GM04504 (cell line): Measurements from ENCODE around the gene CDRT4.

Experiments
- DNase-seq: peaks from one replicate; pipeline ENCODE4 v3.0.0-alpha.2; 2012; ENCODE audit warnings: low read depth

CDRT4 gene

DNA sequence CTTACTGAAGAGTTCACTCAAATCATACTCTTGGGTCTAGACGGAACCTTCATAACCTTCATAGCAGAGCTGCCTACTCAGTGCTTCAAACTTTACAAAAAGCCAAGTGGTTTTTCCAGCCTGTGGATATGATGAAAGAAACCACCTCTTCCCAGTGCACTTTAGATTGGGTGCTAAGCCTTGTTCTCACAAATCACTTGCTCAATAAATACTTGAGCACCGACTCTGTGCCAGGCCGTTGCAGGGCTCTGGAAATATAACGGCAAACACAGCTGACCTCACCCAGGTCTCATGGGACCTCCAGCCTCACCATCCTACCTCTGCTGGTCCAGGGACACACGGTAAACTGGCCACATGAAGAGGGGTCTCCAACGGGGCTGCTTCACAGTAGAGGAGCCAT lies 35.7 kb downstream of the CDRT4 start:
- no peak for DNase-seq

DNA sequence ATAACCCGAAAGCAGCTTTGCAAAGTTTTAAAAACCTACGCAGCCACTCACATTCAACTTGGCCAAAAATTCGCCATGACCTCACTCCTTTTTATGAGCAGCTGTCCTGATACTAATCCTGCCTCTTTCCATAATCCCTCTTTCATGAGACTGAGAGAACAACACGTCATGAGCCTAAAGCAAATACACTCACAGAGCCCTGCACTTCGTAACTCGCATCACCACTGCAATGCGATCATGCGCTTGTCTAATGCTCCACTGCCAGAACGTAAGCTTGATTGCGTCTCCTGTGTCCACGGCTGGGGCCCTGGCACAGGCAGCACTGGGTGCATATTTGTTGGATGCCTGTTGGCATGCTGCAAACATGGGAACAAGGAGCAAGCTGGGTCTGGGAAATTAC lies 36.2 kb downstream of the CDRT4 start:
- DNase-seq = no peak

DNA sequence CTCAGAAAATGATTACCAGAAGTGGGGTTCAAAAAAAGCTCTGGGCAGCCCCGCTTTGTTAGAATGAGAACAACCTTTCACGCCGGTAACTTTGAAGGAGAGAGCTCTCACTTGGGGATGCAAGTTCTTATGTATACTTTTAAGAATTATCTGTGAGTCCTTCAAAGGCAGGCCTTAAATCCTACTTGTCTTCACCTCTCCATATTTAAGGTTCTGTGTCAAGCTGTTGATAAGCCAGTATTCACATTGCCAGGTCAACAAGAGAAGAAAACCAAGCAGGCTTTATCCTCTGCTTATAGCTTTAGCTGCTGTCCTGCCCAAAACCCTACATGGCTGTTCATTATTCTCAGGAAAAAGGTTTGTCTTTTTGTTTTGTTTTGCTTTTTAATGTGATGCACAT lies 42.9 kb downstream of the CDRT4 start:
- no peak for DNase-seq

- no peak for DNase-seq
These were observed 44.9 kb downstream of the CDRT4 start for GRCh38 chr17:15422392-15422965.

GRCh38 chr17:15418781-15419180 lies 48.6 kb downstream of the CDRT4 start:
- DNase-seq = no peak

DNA sequence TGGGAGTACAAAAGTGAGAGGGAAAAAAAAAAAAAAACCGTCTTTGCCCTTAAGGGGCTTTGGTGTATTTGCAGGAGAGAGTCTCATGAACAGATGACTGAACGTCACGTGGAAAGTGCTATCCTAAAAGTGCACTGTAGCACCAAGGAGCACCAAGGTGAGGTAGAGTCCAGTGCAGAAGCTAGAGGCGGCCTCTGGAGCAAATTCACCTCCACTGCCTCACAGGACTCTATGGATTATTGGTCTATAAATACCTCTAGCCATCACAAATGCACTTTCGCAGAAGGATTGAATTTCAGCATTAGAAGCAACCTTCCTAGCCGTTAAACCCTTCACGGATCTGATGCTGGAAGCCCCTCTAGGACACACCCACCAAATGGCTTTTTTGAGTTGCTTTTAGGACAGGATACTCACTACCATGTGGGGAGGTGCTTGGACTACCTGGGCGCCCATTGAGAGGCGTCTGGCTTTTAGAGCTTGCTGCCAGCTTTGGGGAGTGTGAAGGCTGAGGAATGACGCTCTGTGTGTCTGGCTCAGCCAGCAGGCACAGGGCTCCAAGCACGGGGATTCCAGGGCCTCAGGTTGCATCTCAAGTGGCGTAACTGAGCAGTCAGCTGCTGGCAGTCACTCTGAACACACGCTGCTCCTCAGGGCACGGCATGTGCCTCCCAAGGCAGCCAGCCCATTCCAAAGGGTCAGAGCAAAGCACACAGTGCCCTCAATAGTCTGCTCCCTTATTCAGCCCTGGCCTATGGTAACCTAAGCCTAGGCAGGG lies 52.7 kb downstream of the CDRT4 start:
- no peak for DNase-seq

DNA sequence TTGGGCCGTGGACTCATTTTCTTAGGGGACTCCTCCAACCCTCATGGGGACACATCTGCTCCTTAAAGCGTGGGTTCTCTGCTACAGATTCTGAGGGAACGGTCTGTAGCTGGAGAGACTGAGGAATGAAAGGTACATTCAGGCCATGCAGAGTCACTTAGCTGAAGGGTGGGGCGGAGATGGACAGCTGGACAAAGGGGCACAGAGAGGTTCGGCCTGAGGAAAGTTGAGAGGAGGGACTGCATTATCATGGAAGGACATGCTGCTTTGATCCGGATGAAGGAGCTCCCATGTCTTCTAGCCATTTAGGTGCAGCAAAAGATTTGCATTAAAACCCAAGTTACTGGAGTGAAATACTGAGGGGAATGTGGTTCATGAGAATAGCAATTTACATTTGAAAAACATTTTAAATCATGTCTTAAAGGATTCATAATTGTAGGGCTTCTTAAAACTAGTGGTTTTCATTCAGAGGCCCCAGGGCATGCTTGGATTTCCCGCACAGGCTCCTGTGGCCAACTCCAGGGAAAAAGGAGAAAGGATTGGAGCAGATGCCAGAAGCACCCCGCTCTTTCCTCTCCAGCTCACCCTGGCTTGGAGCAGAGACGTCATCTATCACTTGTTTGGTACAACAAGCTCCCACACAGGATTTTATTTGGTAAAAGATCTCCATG lies 54.2 kb downstream of the CDRT4 start:
- DNase-seq = no peak

DNA sequence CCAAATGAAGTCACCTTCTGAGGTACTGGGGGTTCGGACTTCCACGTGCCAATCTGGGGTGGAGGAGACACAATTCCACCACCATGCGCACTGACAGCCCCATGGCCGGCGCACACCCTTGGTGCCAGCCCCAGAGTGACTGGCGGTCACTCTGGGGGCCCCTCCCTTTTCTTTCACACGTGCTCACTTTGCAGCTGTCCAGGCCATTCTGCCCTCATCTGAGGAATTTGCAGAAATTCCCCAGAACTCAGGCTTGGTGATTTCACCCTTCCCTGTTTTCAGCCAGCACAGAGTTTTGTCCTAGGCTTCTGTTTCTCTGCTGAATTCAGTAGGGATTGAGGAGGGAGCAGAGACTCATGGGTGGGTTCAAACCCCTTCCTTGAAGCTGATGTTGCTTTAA lies 54.8 kb downstream of the CDRT4 start:
- no peak for DNase-seq

DNA sequence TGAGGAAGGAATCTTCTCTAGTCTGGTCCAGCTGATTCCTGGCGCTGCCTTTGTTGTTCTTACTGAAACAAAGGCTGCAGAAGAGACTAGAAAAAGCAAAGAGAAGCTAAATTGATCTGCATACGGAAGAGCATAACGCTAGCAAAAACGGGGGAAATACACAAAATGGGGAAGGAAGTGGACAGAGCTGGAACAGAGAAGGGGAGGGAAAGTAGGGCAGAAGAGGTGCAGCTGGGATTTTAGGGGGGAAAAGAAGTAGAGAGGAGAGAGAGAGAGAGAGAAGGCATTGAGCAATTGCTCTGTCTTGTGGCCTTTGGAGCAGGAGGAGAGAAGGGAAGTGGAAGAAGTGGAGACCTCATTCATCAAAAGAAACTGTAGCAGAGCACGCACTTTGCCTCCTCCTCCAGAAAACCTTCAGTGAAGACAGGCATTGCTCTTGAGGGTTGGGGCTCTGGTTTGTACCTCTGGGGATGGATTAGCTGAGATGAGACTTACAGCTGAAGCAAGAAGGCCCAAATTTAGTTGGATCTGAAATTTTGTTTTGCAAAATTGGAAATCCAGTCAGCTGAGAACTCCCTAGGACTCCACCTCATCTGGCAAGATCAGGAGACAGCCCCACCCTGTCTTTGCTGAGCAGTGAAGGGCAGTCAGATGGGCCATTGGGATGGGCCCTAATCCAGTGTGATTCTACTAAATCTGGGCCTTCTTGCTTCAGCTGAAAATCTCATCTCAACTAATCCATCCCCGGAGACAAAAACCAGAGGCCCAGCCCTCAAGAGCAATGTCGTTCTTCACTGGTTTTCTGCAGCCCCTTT lies 55.8 kb downstream of the CDRT4 start:
- DNase-seq = no peak

GRCh38 chr17:15409721-15410250 lies 57.6 kb downstream of the CDRT4 start:
- DNase-seq = peak; percentile 93

GRCh38 chr17:15408803-15409202 lies 58.6 kb downstream of the CDRT4 start:
- DNase-seq = no peak

DNA sequence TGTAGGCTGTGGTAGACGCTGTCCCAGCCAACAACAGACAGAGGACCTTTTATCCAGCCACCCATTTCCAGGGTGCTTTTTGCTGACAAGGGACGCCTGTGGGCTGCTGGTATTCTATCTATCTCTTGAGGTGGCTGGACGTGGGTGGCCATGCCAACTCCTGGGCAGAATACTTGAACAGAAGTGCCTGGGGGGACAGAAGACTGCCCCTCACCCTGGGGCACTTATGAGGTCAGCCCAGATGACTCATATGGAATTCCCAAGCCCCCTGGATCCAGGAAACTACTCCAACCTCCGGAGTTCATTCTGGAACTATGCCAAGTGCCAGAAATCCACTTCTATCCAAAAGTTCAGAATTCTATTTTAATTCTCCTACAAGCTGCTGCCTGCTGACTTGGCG lies 61.3 kb downstream of the CDRT4 start:
- DNase-seq = no peak

DNA sequence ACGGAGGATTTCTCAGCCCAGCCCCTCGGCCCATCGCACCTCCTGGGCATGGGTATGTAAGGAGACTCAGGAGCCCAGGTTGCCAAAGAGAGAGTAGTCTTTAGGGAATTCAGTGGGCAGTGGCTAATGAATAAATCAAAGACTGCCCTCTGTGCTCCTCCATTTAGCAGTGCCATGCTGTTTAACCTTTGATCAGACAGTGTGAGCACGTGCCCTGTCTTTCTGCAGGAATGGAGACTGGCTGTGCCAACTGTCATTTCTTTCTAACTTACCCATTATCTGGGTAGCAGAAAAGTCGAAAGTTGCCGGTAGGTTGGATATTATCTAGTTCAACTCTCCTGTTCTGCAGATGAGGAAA lies 62.4 kb downstream of the CDRT4 start:
- DNase-seq = no peak

- DNase-seq = no peak
These were observed 63.0 kb downstream of the CDRT4 start for GRCh38 chr17:15404106-15405057.

GRCh38 chr17:15403276-15403939 lies 64.0 kb downstream of the CDRT4 start:
- no peak for DNase-seq

DNA sequence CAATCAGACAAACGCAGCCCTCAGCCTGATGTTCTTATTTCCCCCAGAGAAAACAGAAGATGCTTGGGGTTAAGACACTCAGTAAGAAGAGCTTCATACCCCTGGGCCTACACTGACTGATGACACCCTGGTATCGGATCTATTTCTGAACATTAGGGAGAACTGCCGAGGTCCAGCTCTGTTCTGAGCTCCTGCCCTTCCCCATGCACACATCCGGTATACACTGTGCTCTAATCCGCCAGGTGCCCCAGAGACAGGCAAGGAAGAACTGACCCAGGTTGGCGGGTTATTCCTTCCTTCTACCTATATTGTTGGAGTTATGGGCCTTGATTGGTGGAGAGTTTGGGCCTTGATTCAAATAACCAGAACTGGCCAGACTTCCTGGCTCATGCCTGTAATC lies 68.0 kb downstream of the CDRT4 start:
- DNase-seq = no peak

GRCh38 chr17:15398736-15399331 lies 68.6 kb downstream of the CDRT4 start:
- DNase-seq = no peak

GRCh38 chr17:15398291-15398690 lies 69.1 kb downstream of the CDRT4 start:
- no peak for DNase-seq

GRCh38 chr17:15397620-15398019 lies 69.8 kb downstream of the CDRT4 start:
- no peak for DNase-seq

- DNase-seq = no peak
These were observed 72.3 kb downstream of the CDRT4 start for GRCh38 chr17:15395091-15395490.
